ENCODE data around the gene GJD2.

Gene GJD2

GRCh38 chr15:34734303-34734702 is 20.5 kb downstream of the GJD2 start:
- TF ChIP-seq CTCF (conservative IDR thresholded peaks at IDR 0.05), result no peak
- no peak overlapping the region for H3K27ac ChIP-seq

- TF ChIP-seq CTCF (conservative IDR thresholded peaks at IDR 0.05), result no peak
- H3K27ac ChIP-seq, result no peak overlapping the region
Observed at GRCh38 chr15:34733621-34734020, 21.2 kb downstream of the GJD2 start.

- no peak overlapping the region for H3K27ac ChIP-seq
- TF ChIP-seq CTCF (conservative IDR thresholded peaks at IDR 0.05), result no peak
Observed at GRCh38 chr15:34732430-34732829, 22.4 kb downstream of the GJD2 start.

- H3K27ac ChIP-seq, result no peak overlapping the region
- no peak for TF ChIP-seq CTCF (conservative IDR thresholded peaks at IDR 0.05)
Observed at GRCh38 chr15:34730701-34731100, 24.1 kb downstream of the GJD2 start.

GRCh38 chr15:34729886-34730285 is 24.9 kb downstream of the GJD2 start:
- no peak for TF ChIP-seq CTCF (conservative IDR thresholded peaks at IDR 0.05)
- no peak overlapping the region for H3K27ac ChIP-seq

GRCh38 chr15:34729056-34729455 is 25.7 kb downstream of the GJD2 start:
- TF ChIP-seq CTCF (conservative IDR thresholded peaks at IDR 0.05), result no peak
- H3K27ac ChIP-seq, result no peak overlapping the region

GRCh38 chr15:34726406-34727100 is 28.2 kb downstream of the GJD2 start:
- no peak for TF ChIP-seq CTCF (conservative IDR thresholded peaks at IDR 0.05)
- no peak overlapping the region for H3K27ac ChIP-seq
